ENCODE measurements around the gene MT1H.

GRCh38 chr16:56688762-56689161 lies 19.1 kb downstream of the MT1H start:
- no peak for TF ChIP-seq CTCF (IDR thresholded peaks at IDR 0.05; ENCODE audit: low read length)
- TF ChIP-seq EZH2 (IDR thresholded peaks at IDR 0.05; ENCODE audit: borderline replicate concordance, low read length), result no peak
